22Rv1 (cell line): ENCODE data around the gene SRF.

Experiments
- CTCF ChIP-seq: fragments of 450-650 bp; IDR thresholded peaks from 2 replicates; pipeline ENCODE4 v1.5.1; 2017; ENCODE audit warnings: mild to moderate bottlenecking
- ZFX ChIP-seq: fragments of 450-650 bp; IDR thresholded peaks from 2 replicates; pipeline ENCODE4 v1.6.1; 2017; ENCODE audit warnings: antibody characterized with exemption, borderline replicate concordance

- TF ChIP-seq ZFX = no peak
- TF ChIP-seq CTCF = peak; percentile 97
Measured at GRCh38 chr6:43143235-43144128, 27.6 kb upstream of the SRF start.
